HG03103 (cell line): Measurements from ENCODE around the gene TRIM65.

Source experiments
- ATAC-seq: cut with Tn5 transposase; IDR thresholded peaks from one replicate; pipeline ENCODE4 v1.9.1; 2021; ENCODE audit warnings: low read depth; ENCODE audit not compliant: unreplicated experiment

Gene TRIM65

GRCh38 chr17:75839942-75840798 is 56.6 kb downstream of the TRIM65 start:
- ATAC-seq, result no peak
